RWPE1 (cell line): Measurements from ENCODE around the gene TTC39A.

Source experiments
- CTCF ChIA-PET: fragments of 350-600 bp; sonication (Branson Sonifier 250); formaldehyde crosslinking; extraction: SDS; loops from one replicate; lab custom pipeline; 2021; lab: Yijun Ruan, JAX
- POLR2A ChIA-PET: fragments of 400-600 bp; formaldehyde crosslinking; extraction: SDS; loops from one replicate; lab custom pipeline; 2020; ENCODE audit warnings: antibody characterized with exemption; ENCODE audit not compliant: low non-redundant PET; lab: Yijun Ruan, JAX
- DNase-seq: peaks from one replicate; pipeline ENCODE4 v3.0.0; 2012; ENCODE audit warnings: low spot score
- H3K27ac ChIP-seq: fragments of 450-650 bp; 2 replicates; pipeline ENCODE4 v1.5.1; 2017
- TF ChIP-seq, protein P1 (sequence below): fragments of 450-650 bp; conservative IDR thresholded peaks from 2 replicates; pipeline ENCODE4 v1.5.1; 2017; ENCODE audit warnings: low read depth, mild to moderate bottlenecking

The TTC39A gene

DNA sequence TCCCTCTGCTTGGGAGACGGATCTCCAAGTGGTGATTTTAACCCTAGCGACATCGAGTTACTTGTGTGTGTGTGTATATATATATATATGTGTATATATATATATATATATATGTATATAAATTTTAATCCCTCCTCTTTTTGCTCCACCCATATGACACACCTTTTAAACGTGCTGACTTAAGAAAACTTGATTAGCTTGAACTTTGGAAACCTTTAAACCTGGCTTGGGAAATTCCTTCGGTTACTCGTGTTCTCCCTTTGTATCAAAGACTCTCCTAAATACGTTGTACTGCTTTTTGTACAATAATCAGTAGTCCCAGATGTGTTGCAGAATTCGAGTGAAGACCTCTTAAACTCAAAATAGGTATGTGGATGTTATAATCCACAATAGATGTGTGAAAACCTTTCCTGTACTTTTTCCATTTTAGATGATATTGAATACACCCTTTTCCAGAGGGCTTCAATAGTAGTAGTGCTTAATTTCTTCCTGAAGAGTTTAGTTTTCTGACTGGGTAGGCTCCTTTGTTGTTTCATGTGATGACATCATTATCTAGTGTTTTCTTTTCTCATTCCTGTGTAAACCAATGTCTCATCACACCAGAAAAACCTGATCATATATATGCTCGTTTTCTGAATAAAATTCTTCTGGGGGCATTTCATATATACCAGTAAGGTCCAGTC lies 92.9 kb downstream of the TTC39A start:
- TF ChIP-seq, protein P1, sequence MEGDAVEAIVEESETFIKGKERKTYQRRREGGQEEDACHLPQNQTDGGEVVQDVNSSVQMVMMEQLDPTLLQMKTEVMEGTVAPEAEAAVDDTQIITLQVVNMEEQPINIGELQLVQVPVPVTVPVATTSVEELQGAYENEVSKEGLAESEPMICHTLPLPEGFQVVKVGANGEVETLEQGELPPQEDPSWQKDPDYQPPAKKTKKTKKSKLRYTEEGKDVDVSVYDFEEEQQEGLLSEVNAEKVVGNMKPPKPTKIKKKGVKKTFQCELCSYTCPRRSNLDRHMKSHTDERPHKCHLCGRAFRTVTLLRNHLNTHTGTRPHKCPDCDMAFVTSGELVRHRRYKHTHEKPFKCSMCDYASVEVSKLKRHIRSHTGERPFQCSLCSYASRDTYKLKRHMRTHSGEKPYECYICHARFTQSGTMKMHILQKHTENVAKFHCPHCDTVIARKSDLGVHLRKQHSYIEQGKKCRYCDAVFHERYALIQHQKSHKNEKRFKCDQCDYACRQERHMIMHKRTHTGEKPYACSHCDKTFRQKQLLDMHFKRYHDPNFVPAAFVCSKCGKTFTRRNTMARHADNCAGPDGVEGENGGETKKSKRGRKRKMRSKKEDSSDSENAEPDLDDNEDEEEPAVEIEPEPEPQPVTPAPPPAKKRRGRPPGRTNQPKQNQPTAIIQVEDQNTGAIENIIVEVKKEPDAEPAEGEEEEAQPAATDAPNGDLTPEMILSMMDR = no peak
- ChIA-PET POLR2A (no interaction called here), CTCF (interaction anchor here (0.6 kb wide), 1 partner anchor 1426 kb away, joined by 3 read pairs; no protein-coding TSS in a partner anchor)
- H3K27ac ChIP-seq = peak overlapping the region; percentile 88
- DNase-seq = peak; percentile 49
